ENCODE results near the gene EBLN1. TPM values are rescaled to one million over a fixed set of nuclear protein-coding genes. Genes with fewer than 3 reads are reported as not detected.

The EBLN1 gene
- total RNA-seq (not detected), polyA plus RNA-seq (ENCODE audit: insufficient read depth, low read depth, low replicate concordance) (not detected)
- long read RNA-seq, donor 1: 0 reads
- long read RNA-seq, donor 2: 0 reads
- long read RNA-seq, donor 3: 0 reads
- long read RNA-seq, donor 4: 0 reads
- long read RNA-seq, donor 5: 0 reads
- long read RNA-seq, donor 6: 0 reads
- long read RNA-seq, donor 7: 0 reads
- long read RNA-seq, donor 8: 0 reads
- long read RNA-seq, donor 9: 0 reads
- long read RNA-seq, donor 10: 0 reads

DNA sequence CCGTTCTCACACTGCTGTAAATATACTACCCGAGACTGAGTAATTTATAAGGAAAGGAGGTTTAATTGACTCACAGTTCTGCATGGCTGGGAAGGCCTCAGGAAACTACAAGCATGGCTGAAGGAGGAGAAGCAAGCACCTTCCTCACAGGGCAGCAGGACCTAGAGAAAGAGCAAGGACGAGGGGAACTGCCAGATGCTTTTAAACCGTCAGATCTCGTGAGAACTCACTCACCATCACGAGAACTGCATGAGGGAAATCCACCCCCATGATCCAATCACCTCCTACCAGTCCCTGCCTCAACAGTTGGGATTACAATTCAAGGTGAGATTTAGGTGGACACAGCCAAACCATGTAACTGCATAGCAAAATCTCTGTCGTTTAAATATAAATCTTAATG lies at the start of gene EBLN1:
Gene EBLN1, minus strand, starts transcription at position 174 of the 400 bp plus-strand sequence. CDS start 8,032 bp downstream, outside the sequence.
- no peak within 1 kb of the TSS for H3K27ac ChIP-seq (ENCODE audit: low read depth in 2 of 2, low read length in 2 of 2)
- no peak within 1 kb of the TSS for H3K4me3 ChIP-seq (ENCODE audit: low read length in 3 of 3)
- H3K27me3 ChIP-seq (ENCODE audit: control insufficient read depth, insufficient read depth, low read length): no peaks in the 10 kb centered on the region
- TF ChIP-seq CTCF (IDR thresholded peaks at IDR 0.05; ENCODE audit: borderline replicate concordance, extremely low read depth, insufficient read depth): no peak
- H3K36me3 ChIP-seq (ENCODE audit: control insufficient read depth in 2 of 3, insufficient read depth in 3 of 3, low read length in 3 of 3): no peaks in the 10 kb centered on the region
- peak in 1 of 5 donors; percentile 4 for DNase-seq
- peaks cover 0 to 5% (median 0%) of the 10 kb centered on the region in 3 donors for H3K9me3 ChIP-seq (ENCODE audit: control insufficient read depth in 2 of 3, insufficient read depth in 1 of 3, low read length in 3 of 3)
- intact Hi-C loops (cut with DNase I): no loop called here
- no peak for FAIRE-seq
- H3K9ac ChIP-seq (ENCODE audit: low read length in 3 of 3): no peak within 1 kb of the TSS
- no peaks in the 10 kb centered on the region for H3K4me1 ChIP-seq (ENCODE audit: control insufficient read depth in 2 of 3, insufficient read depth in 2 of 3, low read depth in 1 of 3, low read length in 3 of 3)

DNA sequence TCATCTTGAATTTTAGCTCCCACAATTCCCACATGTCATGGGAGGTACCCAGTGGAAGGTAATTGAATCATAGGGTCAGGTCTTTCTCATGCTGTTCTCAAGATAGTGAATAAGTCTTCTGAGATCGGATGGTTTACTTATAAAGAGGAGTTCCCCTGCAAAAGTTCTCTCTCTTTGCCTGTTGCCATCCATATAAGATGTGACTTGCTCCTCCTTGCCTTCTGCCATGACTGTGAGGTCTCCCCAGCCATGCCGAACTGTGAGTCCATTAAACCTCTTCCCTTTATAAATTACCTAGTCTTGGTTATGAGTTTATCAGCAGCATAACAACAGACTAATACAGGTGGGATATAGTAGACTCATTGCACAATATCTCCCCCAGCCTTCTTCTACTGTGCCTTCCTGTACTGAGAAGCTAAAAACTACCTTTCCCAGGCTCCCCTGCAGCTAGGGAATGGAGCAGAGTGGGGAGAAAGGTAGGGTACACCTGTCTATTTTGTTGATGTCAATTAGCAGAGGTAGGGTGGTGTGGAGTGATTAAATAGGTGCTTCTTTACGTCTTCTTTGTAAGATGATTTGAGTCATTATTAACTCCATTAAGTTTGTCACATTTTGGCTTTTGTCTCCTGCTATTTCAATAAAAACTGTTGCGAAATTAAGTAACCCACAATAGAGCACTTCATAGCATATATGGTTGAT lies 48.2 kb upstream of the EBLN1 start:
- no peaks in the 10 kb centered on the region for H3K9me3 ChIP-seq (ENCODE audit: control insufficient read depth in 2 of 3, insufficient read depth in 1 of 3, low read length in 3 of 3)
- H3K27me3 ChIP-seq (ENCODE audit: control insufficient read depth, insufficient read depth, low read length): no peaks in the 10 kb centered on the region
- no peaks in the 10 kb centered on the region for H3K4me1 ChIP-seq (ENCODE audit: control insufficient read depth in 2 of 3, insufficient read depth in 2 of 3, low read depth in 1 of 3, low read length in 3 of 3)
- H3K4me3 ChIP-seq (ENCODE audit: low read length in 3 of 3): no peak overlapping the region
- no peaks in the 10 kb centered on the region for H3K36me3 ChIP-seq (ENCODE audit: control insufficient read depth in 2 of 3, insufficient read depth in 3 of 3, low read length in 3 of 3)
- no peak for TF ChIP-seq CTCF (IDR thresholded peaks at IDR 0.05; ENCODE audit: borderline replicate concordance, extremely low read depth, insufficient read depth)
- H3K9ac ChIP-seq (ENCODE audit: low read length in 3 of 3): no peak overlapping the region
- intact Hi-C loops (cut with DNase I): no loop called here
- no peak overlapping the region for H3K27ac ChIP-seq (ENCODE audit: low read depth in 2 of 2, low read length in 2 of 2)
- DNase-seq: no peak
- FAIRE-seq: no peak

DNA sequence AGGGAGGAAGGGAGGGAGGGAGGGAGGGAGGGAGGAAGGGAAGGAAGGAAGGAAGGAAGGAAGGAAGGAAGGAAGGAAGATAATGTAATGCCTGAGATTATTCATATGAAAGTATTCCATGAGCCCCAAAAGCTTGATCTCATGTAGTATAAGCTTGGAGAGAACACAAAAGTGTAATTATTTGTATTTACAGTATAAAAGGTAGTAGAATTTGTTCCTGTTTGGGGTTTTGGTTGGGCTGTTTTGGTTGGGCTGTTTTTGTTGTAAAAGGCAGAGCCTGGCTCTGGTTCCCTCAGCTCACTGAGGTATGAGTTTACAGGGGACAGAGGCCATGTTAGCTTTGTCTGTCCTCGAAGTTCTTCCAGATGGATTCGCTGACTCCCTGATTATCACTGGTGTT lies 45.3 kb upstream of the EBLN1 start:
- Histone ChIP-seq H3K9me3 (ENCODE audit: control insufficient read depth in 2 of 3, insufficient read depth in 1 of 3, low read length in 3 of 3) (no peaks in the 10 kb centered on the region), H3K27me3 (ENCODE audit: control insufficient read depth, insufficient read depth, low read length) (peaks cover 2% of the 10 kb centered on the region), H3K4me3 (ENCODE audit: low read length in 3 of 3) (no peak overlapping the region), H3K4me1 (ENCODE audit: control insufficient read depth in 2 of 3, insufficient read depth in 2 of 3, low read depth in 1 of 3, low read length in 3 of 3) (no peaks in the 10 kb centered on the region), H3K36me3 (ENCODE audit: control insufficient read depth in 2 of 3, insufficient read depth in 3 of 3, low read length in 3 of 3) (no peaks in the 10 kb centered on the region), H3K9ac (ENCODE audit: low read length in 3 of 3) (no peak overlapping the region), H3K27ac (ENCODE audit: low read depth in 2 of 2, low read length in 2 of 2) (no peak overlapping the region)
- TF ChIP-seq CTCF (IDR thresholded peaks at IDR 0.05; ENCODE audit: borderline replicate concordance, extremely low read depth, insufficient read depth): no peak
- DNase-seq (no peak), FAIRE-seq (no peak)
- intact Hi-C loops (cut with DNase I): no loop called here
